PFSK-1 (cell line): Measurements from ENCODE around the gene SYNE1.

Experiments
- POLR2AphosphoS5 ChIP-seq: IDR thresholded peaks from 2 replicates; pipeline ENCODE4 v1.6.1; 2012; ENCODE audit warnings: low read depth, mild to moderate bottlenecking, control low read depth, low read length, moderate library complexity
- TAF1 ChIP-seq: IDR thresholded peaks from 2 replicates; pipeline ENCODE4 v1.6.1; 2012; ENCODE audit warnings: low read length, control low read depth, borderline replicate concordance; ENCODE audit not compliant: insufficient read depth
- TF ChIP-seq, protein P1 (sequence below), 2 experiments: IDR thresholded peaks; 2 replicates each; pipeline versions ENCODE4 v1.6.1 to v1.8.0; 2011 to 2012; ENCODE audit warnings: low read depth in 2 of 2, low read length in 2 of 2, control low read depth in 1 of 2, inconsistent platforms in 1 of 2, mild to moderate bottlenecking in 1 of 2, moderate library complexity in 1 of 2; ENCODE audit not compliant: insufficient read depth in 1 of 2

DNA sequence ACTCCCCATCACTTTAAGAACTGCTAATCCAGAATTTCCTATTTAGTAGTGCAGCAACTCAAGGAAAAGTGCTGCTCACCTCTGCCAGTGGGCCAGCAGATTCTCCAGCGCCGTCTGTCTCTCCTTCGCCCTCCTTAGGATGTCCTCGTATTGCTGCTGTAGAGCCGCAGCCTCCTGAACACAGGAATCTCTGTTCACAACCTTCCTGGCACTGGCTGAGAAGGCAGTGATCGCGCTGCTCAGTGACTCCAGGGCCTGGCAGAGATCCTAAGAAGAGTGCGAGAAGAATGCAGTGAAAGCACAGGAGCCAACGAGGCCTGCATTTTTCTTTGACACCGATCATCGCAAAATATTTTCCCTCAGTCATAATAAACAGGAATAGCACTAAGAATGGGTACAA, 209.0 kb downstream of the SYNE1 start:
- TF ChIP-seq POLR2AphosphoS5: no peak
- no peak for TF ChIP-seq TAF1
- TF ChIP-seq, protein P1, sequence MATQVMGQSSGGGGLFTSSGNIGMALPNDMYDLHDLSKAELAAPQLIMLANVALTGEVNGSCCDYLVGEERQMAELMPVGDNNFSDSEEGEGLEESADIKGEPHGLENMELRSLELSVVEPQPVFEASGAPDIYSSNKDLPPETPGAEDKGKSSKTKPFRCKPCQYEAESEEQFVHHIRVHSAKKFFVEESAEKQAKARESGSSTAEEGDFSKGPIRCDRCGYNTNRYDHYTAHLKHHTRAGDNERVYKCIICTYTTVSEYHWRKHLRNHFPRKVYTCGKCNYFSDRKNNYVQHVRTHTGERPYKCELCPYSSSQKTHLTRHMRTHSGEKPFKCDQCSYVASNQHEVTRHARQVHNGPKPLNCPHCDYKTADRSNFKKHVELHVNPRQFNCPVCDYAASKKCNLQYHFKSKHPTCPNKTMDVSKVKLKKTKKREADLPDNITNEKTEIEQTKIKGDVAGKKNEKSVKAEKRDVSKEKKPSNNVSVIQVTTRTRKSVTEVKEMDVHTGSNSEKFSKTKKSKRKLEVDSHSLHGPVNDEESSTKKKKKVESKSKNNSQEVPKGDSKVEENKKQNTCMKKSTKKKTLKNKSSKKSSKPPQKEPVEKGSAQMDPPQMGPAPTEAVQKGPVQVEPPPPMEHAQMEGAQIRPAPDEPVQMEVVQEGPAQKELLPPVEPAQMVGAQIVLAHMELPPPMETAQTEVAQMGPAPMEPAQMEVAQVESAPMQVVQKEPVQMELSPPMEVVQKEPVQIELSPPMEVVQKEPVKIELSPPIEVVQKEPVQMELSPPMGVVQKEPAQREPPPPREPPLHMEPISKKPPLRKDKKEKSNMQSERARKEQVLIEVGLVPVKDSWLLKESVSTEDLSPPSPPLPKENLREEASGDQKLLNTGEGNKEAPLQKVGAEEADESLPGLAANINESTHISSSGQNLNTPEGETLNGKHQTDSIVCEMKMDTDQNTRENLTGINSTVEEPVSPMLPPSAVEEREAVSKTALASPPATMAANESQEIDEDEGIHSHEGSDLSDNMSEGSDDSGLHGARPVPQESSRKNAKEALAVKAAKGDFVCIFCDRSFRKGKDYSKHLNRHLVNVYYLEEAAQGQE (IDR thresholded peaks at IDR 0.05; ENCODE audit: insufficient read depth in 1 of 2, low read depth in 2 of 2, low read length in 2 of 2): no peak
